ENCODE data around the gene CREBZF.

Gene CREBZF

GRCh38 chr11:85664615-85665481, at the start of gene CREBZF:
TSS of gene CREBZF (minus strand) at chr11:85665129. CDS start at chr11:85664875, 254 bp downstream.
- H3K4me3 ChIP-seq: peak within 1 kb of the TSS; percentile 60 to 99 (median 90)
- peak within 1 kb of the TSS; percentile 89 to 100 (median 98) for H3K27ac ChIP-seq

GRCh38 chr11:85712953-85713352, 48.0 kb upstream of the CREBZF start:
- Histone ChIP-seq H3K27ac (no peak overlapping the region), H3K4me3 (no peak overlapping the region)

- Histone ChIP-seq H3K4me3 (no peak overlapping the region), H3K27ac (no peak overlapping the region)
Observed at GRCh38 chr11:85710917-85711316, 46.0 kb upstream of the CREBZF start.

GRCh38 chr11:85709941-85710702, 45.2 kb upstream of the CREBZF start:
- H3K4me3 ChIP-seq: no peak overlapping the region
- H3K27ac ChIP-seq: no peak overlapping the region

- Histone ChIP-seq H3K27ac (no peak overlapping the region), H3K4me3 (no peak overlapping the region)
Observed at GRCh38 chr11:85705800-85706199, 40.9 kb upstream of the CREBZF start.

- H3K27ac ChIP-seq: no peak overlapping the region
- no peak overlapping the region for H3K4me3 ChIP-seq
Observed at GRCh38 chr11:85704967-85705366, 40.0 kb upstream of the CREBZF start.

GRCh38 chr11:85699957-85700741, 35.2 kb upstream of the CREBZF start:
- H3K27ac ChIP-seq: peak overlapping the region in 3 of 21 experiments; percentile 30 to 59 (median 54)
- no peak overlapping the region for H3K4me3 ChIP-seq

GRCh38 chr11:85698195-85698594, 33.3 kb upstream of the CREBZF start:
- Histone ChIP-seq H3K4me3 (no peak overlapping the region), H3K27ac (no peak overlapping the region)

GRCh38 chr11:85697747-85698146, 32.8 kb upstream of the CREBZF start:
- Histone ChIP-seq H3K4me3 (no peak overlapping the region), H3K27ac (no peak overlapping the region)

- H3K4me3 ChIP-seq: no peak overlapping the region
- H3K27ac ChIP-seq: no peak overlapping the region
Observed at GRCh38 chr11:85695546-85695945, 30.6 kb upstream of the CREBZF start.

GRCh38 chr11:85694385-85694980, 29.6 kb upstream of the CREBZF start:
- Histone ChIP-seq H3K27ac (no peak overlapping the region), H3K4me3 (no peak overlapping the region)

GRCh38 chr11:85685820-85686459, 21.0 kb upstream of the CREBZF start, which contains the start of gene CCDC89:
TSS of gene CCDC89 (minus strand) at chr11:85686195. CDS start at chr11:85686130, 65 bp downstream.
- H3K27ac ChIP-seq: peak within 1 kb of the TSS in 14 of 21 experiments; percentile 3 to 68 (median 49)

GRCh38 chr11:85685125-85685819, 20.3 kb upstream of the CREBZF start:
- Histone ChIP-seq H3K27ac (peak overlapping the region in 14 of 21 experiments; percentile 2 to 68 (median 49)), H3K4me3 (peak overlapping the region in 6 of 7 experiments; percentile 15 to 44 (median 18))

More at GRCh38 chr11:85685820-85686459, 21.0 kb upstream of the CREBZF start, which contains the start of gene CCDC89:
- H3K4me3 ChIP-seq: peak within 1 kb of the TSS in 6 of 7 experiments; percentile 15 to 44 (median 18)

GRCh38 chr11:85682330-85683305, 17.7 kb upstream of the CREBZF start:
- H3K27ac ChIP-seq: peak overlapping the region in 18 of 21 experiments; percentile 2 to 77 (median 46)
- H3K4me3 ChIP-seq: peak overlapping the region; percentile 27 to 63 (median 44)

- no peak overlapping the region for H3K4me3 ChIP-seq
- no peak overlapping the region for H3K27ac ChIP-seq
Observed at GRCh38 chr11:85680897-85681296, 16.0 kb upstream of the CREBZF start.

- H3K4me3 ChIP-seq: no peak overlapping the region
- H3K27ac ChIP-seq: no peak overlapping the region
Observed at GRCh38 chr11:85679576-85679975, 14.6 kb upstream of the CREBZF start.

GRCh38 chr11:85673393-85673792, 8.5 kb upstream of the CREBZF start:
- no peak overlapping the region for H3K27ac ChIP-seq
- no peak overlapping the region for H3K4me3 ChIP-seq

All from skin epidermis (tissue), 12 donors.